H1 (cell line): ENCODE measurements around the gene TBCD. TPM values are rescaled to one million over a fixed set of nuclear protein-coding genes. Genes with fewer than 3 reads are reported as not detected.

Source experiments
- SP2 ChIP-seq: IDR thresholded peaks from 2 replicates; pipeline ENCODE4 v1.6.1; 2012; ENCODE audit warnings: mild to moderate bottlenecking, low read length, inconsistent platforms
- polyA plus RNA-seq, 7 experiments: library from polyadenylated mRNA; depleted of rRNA in 3 of 7; stranded (reverse) in 5 of 7; unstranded in 2 of 7; fragments of >200 nt in 5 of 7; fragments of 200-250 nt in 2 of 7; gene quantifications; 1 replicate in 5 of 7; 2 replicates in 1 of 7; 4 replicates in 1 of 7; pipeline versions ENCODE4 v1.2.1 to v1.2.3, GENCODE V29; 2011 to 2013; ENCODE audit warnings: missing spikeins in 2 of 7, mixed read lengths in 2 of 7
- total RNA-seq: library from RNA; stranded (reverse); fragmentation: NEBNext Ultra II Directional; extraction: Animal tissue kit (Norgen Biotek cat#: 25700); gene quantifications from 2 replicates; pipeline ENCODE4 v1.2.1, GENCODE V29; 2021

The TBCD gene
- total and polyA plus RNA-seq, 2 of the 8 experiments (the other 6 are each of a cell fraction or from before 2014, with no cell fraction given): 118 to 162 TPM

DNA sequence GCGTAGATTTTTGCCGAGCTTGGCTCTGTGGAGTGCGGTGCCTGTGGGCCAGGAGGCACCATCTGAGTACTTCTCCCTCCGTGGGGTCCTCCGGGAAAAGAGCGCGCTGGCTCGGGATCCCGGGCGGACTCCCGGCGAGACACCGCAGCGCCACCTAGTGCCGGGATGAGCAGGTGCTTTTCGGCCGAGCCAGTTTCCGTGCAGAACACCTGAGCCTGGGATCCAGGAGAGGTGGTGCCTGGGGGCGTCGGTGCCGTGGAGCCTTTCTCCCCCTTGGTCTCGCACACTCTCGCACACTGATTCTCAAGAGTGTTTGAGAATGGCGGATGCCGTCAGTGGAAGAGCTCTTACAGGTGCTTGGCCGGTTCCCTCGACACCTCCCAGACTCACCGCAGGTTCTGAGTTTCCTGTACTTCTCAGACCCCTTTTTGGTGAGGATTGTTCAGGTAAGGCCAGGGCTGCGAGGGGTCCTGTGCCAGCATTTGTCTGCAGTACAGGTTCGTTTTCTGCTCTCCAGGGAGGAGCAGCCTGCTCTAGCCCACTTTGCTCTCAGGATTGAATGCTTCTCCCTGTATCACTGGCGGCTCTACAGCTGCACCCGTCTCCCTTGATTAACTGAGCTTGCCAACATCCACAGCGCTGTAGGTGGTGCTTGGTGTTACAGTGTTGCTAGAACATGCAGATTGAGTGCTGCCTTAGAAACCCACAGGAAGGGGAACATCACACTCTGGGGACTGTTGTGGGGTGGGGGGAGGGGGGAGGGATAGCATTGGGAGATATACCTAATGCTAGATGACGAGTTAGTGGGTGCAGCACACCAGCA, 23.3 kb downstream of the TBCD start (continued):
- TF ChIP-seq SP2: no peak
